ENCODE measurements around the gene PLXDC2.

GRCh38 chr10:19968745-19969144 is 152.5 kb downstream of the PLXDC2 start:
- TF ChIP-seq, protein P1, sequence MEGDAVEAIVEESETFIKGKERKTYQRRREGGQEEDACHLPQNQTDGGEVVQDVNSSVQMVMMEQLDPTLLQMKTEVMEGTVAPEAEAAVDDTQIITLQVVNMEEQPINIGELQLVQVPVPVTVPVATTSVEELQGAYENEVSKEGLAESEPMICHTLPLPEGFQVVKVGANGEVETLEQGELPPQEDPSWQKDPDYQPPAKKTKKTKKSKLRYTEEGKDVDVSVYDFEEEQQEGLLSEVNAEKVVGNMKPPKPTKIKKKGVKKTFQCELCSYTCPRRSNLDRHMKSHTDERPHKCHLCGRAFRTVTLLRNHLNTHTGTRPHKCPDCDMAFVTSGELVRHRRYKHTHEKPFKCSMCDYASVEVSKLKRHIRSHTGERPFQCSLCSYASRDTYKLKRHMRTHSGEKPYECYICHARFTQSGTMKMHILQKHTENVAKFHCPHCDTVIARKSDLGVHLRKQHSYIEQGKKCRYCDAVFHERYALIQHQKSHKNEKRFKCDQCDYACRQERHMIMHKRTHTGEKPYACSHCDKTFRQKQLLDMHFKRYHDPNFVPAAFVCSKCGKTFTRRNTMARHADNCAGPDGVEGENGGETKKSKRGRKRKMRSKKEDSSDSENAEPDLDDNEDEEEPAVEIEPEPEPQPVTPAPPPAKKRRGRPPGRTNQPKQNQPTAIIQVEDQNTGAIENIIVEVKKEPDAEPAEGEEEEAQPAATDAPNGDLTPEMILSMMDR (IDR thresholded peaks at IDR 0.05), result no peak
- TF ChIP-seq POLR2A (IDR thresholded peaks at IDR 0.05) (no peak), EP300 (IDR thresholded peaks at IDR 0.05) (no peak)
